NCI-H146 treated with DMSO at 0.1 percent for 48 hours (cell line): ENCODE results near the gene MKNK2.
"Not testable (repeated sequence)": the region's sequence is repeated elsewhere in the genome, so short reads cannot be mapped to it uniquely, and the experiment has no call there.

Experiments used
- DNase-seq: peaks from one replicate; lab custom pipeline; 2025; ENCODE audit not compliant: unreplicated experiment; lab: John Stamatoyannopoulos, UW

Gene MKNK2

DNA sequence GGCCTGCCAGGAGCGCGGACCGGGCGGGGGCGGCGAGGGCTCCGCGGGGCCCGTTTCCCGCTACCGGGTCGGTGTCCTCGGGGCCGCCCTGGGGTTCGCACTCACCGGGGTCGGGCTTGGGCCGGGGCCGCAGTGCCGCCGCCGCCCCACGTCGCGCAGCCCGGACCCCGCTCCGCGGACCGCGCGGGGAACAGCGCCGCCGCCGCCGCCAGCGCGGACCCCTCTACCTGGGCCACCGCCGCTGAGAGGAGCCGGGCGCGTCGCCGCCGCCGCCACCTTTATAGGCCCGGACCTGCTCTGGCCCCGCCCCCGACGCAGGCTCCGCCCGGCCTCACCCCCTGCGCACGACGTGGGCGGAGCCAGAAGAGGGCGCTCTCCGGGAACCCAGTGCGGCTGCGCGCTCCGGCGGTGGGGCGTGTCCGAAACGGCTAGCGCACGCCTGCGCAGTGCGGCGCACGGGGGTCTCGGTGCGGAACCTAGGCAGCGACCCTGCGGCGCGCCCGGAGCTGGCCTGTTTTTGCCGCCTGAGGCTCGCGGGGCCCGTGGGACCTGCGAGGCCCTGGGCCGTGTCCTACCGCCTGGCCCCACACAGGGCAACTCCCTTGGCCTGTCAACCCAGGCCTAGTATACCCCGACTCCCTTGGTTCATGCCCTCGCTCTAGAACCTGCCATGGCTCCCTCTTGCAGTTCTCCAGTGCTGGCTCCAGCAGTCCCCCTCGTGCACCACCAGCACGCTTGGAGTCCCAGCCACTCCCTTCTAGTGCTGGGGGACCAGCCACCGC is at the start of gene MKNK2:
MKNK2 (minus strand) TSS at position 254 of the 782 bp plus-strand sequence. CDS start 393 bp downstream, outside the sequence.
- DNase-seq, result peak; percentile 25

DNA sequence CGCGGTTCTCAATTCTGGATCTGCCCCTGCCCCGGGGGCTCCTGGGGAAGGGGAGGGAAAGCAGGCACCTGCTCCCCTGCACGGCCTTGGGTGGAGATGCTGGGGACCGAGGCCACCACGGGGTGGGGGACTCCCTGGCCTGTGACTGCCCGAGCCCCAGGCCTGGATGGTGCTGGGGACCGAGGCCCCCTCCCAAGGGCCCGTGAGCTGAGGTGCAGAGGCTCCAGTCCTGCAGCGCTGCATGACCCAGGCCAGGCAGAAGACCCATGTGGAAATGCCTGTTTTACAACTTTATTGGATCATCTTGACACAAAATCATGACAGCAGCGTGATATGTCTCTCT is 49.6 kb upstream of the MKNK2 start:
- no peak for DNase-seq

DNA sequence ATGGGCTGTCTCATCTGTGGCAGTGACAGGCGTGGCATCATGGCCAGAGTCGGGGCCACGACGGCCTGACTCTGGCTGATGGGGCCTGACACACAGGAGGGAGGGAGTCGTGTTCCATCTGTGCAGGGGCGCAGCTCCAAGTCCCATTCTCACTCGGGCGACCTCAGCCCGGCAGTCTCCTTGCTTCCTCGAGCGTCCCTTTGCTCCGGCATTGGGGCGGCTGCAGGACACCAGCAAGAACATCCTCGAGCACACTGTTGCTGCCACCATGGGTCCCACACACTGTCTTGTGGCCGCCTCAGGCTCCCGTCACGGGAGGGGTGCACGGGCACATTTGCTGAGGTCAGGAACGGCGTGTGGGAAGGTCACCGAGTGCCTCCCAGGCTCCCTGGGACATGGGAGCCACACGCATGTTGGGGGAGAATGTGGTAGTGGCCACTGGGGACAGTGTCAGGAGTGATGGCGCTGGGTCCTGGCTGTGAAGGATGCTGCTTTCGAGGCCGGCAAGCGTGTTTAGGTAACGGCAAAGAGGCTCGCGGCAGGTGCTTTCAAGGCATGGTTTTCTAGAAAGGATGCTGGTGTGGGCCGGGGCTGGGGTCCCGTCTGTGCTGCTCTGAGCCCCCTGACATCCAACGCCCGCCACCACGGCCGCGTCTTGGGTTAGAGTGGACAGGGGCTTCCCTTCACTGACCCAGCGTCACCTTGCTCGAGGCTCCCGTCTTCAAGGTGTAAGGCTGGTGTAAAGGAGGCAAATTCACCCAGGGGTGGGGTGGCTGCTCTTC is 49.1 kb upstream of the MKNK2 start:
- DNase-seq, result no peak

DNA sequence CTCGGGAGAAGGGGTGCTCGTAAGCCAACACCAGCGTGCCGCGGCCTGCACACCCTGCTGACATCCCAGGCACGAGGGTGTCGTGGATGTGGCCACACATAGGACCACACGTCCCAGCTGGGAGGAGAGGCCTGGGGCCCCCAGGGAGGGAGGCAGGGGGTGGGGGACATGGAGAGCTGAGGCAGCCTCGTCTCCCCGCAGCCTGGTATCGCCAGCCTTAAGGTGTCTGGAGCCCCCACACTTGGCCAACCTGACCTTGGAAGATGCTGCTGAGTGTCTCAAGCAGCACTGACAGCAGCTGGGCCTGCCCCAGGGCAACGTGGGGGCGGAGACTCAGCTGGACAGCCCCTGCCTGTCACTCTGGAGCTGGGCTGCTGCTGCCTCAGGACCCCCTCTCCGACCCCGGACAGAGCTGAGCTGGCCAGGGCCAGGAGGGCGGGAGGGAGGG is 48.0 kb upstream of the MKNK2 start:
- no peak for DNase-seq

DNA sequence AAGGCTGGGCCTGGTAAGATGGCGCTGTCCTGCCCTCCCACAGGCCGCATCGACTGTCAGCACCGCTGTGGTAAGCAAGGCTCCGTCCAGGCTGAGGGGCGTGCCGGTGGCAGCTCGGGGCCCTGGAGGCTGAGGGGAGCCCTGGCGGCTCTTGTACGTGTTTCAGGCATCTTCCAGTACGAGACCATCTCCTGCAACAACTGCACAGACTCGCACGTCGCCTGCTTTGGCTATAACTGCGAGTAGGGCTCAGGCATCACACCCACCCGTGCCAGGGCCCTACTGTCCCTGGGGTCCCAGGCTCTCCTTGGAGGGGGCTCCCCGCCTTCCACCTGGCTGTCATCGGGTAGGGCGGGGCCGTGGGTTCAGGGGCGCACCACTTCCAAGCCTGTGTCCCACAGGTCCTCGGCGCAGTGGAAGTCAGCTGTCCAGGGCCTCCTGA is 46.9 kb upstream of the MKNK2 start:
- DNase-seq, result no peak

DNA sequence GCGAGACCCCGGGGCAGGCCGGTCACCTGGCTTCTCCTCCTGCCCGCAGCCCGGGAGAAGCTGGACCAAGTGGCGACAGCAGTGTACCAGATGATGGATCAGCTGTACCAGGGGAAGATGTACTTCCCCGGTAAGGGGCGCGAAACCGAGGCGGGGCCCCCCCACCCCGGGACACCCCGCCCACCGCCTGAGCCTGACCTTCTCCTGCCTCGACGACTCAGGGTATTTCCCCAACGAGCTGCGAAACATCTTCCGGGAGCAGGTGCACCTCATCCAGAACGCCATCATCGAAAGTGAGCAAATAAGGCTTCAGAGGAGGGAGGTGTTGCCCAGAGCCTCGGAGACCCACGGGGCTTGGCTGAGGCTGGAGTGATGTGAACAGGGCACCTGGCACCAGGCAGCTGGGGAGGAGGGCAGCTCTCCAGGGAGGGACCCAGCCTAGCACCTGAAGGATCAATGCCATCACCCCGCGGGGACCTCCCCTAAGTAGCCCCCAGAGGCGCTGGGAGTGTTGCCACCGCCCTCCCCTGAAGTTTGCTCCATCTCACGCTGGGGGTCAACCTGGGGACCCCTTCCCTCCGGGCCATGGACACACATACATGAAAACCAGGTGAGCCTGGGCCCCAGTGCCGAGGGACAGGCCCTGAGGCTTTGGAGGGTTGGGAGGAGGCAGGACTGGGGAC is 46.3 kb upstream of the MKNK2 start:
- no peak for DNase-seq

DNA sequence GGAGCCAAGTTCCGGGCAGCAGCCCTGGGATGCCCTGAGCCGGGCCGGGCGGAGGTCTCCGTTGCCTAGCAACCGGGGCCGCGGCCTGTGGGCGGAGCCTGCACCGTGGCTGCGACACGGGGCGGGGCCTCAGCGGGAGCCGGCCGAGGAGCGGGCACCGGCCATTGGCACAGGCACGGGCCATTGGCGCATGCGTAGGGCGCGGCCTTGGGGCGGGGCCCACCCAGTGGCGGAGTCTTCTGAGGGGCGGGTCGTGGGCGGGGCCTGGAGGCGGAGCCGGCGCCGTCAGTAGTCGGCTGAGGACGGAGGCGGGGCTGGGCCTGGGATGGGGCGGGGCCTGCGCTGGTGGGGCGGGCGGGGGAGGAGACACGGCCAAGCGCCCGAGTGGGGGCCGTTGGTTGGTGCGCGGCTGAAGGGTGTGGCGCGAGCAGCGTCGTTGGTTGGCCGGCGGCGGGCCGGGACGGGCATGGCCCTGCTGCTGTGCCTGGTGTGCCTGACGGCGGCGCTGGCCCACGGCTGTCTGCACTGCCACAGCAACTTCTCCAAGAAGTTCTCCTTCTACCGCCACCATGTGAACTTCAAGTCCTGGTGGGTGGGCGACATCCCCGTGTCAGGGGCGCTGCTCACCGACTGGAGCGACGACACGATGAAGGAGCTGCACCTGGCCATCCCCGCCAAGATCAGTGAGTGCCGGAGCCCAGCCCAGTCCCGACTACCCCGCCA is 45.6 kb upstream of the MKNK2 start, which contains the start of gene IZUMO4:
IZUMO4 (plus strand) TSS at position 436 of the 723 bp plus-strand sequence; CDS start at position 467, 31 bp downstream.
- DNase-seq, result peak; percentile 66

DNA sequence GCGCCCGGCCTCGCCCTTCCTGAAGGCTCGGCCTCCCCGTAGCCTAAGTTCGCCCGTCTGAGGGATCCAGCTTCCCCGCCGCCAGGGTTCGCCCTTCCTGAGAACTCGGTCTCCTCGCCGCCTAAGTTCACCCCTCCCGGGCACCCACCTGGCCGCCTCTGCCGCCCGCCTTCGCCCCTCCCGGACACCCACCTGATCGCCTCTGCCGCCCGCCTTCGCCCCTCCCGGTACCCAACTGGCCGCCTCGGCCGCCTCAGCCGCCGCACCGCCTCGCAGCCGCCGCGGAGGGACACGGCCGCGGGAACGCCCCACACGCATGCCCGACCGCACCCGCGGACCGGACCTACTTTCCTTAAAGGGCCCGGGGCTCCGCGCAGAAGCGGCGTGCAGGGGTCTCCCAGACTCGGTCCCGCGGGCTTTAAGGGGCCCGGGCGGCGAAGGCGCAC is 45.0 kb upstream of the MKNK2 start, which contains the start of gene MOB3A:
MOB3A (minus strand) TSS at position 293 of the 446 bp plus-strand sequence. CDS start 17,766 bp downstream, outside the sequence.
- DNase-seq, result peak; percentile 66

DNA sequence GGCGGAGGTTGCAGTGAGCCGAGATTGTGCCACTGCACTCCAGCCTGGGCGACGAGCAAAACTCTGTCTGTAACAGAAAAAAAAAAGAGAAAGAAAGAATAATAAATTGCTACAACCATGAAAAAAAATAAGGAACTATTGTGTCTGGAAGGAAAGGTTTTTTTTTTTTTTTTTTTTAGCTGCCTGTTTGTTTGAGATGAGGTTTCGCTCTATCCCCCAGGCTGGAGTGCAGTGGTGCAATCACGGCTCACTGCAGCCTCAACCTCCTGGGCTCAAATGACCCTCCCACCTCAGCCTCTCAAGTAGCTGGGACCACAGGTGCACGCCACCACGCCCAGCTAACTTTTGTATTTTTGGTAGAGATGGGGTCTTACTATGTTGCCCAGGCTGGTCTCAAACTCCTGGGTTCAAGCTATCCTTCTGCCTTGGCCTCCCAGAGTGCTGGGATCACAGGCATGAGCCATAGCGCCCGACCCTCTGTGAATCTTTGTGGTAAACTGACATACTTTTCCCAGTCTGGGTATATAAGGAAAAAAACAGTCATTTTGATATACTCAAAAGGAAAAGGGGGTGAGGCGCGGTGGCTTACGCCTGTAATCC is 41.0 kb upstream of the MKNK2 start:
- not testable (repeated sequence) for DNase-seq

DNA sequence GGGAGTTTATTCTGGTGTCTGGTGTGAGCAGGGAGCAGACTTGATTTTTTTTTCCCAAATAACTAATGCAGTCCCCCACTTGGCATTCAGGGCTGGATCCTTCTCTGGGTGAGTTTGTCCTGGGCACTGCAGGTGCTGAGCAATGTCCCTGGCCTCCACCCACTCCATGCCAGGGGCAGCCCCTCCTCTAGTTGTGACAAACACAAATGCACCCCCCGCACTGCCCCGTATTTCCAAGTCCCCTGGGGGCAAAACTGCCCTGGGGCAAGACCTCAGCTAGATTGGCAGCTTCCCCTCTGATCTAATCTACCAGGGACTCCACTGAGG is 38.6 kb upstream of the MKNK2 start:
- DNase-seq, result no peak

DNA sequence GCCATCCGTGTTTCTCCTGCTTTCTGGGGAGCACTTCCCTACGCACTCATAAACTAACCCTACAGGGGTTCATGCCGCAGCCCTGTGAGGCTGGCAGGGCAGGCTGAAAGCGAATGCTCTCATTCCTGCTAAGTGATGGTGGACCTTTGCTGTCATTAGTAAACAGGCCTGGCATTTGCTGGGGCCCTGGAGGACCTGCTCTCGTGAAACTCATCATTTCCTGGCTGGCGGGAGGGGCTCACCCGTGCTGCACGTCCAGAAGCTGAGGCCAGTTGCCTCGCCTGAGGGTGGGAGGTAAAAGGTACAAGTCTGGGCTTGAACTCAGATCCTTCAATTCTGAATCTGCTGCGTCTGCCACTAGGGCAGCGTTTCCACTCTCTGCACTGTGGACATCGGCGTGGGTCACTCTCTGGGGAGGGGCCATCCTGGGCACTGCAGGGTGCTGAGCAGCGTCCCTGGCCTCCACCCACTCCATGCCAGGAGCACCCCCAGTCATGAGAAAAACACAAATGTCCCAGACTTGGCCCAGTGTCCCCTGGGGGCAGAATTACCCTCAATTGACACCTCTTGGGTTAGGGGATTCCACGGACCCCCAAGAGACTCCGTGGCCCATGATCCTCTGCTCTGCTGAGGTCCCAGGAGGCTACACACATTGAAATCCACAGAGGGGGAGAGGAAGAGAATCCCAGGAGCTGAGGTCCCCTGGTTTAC is 38.1 kb upstream of the MKNK2 start:
- no peak for DNase-seq

DNA sequence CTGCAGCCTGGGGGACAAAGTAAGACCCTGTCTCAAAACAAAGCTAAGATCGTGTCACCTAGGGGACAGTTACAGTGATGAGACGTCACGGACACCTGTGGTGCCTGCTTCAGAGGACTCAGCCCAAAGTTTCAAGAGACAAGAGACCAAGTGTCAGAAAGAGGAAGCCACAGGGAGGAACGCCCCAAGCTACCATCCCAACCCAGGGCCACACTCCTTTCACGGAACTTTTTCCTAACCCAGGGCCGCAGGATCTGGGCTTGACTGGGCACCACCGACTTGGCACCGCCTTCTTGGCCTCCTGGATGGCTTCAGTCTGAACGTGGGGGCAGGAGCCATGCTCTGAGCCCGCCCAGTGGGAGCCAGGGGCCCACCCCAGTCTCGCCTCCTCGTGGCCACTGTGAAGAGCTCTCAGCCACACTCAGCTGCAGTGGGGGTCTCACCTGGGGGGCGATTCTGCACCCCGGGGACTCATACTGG is 36.6 kb upstream of the MKNK2 start:
- DNase-seq, result no peak

DNA sequence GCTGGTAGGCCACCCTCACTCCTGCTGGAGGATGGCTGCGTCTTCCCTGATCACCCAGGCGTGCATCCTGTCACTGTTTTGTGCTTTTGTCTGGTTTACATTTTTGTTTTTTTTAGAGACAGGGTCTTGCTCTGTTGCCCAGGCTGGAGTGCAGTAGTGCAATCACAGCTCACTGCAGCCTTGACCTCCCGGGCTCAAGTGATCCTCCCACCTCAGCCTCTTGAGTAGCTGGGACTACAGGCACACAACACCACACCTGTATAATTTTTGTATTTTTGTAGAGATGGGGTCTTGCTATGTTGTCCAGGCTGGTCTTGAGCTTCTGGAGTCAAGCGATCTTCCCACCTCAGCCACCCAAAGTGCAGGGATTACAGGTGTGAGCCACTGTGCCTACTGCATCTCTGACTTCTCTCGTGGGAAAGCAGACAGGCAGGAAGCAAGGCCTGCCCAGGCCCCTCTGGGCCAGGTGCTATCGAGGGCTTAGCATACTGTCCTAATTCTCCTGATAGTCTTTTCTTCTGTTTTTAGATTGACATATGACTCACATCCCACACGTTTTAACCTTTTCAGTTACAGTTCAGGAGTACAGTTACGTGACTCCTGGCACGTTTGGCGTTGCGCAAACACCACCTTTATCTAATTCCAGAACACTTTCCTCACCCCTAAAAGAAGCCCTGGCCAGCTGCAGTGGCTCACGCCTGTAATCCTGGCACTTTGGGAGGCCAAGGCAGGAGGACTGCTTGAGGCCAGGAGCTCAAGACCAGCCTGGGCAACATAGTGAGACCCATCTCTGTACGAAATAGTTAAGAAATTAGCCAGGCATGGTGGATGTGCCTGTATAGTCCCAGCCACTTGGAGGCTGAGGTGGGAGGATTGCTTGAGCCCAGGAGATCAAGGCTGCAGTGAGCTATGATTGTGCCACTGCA is 35.9 kb upstream of the MKNK2 start:
- DNase-seq, result not testable (repeated sequence)

DNA sequence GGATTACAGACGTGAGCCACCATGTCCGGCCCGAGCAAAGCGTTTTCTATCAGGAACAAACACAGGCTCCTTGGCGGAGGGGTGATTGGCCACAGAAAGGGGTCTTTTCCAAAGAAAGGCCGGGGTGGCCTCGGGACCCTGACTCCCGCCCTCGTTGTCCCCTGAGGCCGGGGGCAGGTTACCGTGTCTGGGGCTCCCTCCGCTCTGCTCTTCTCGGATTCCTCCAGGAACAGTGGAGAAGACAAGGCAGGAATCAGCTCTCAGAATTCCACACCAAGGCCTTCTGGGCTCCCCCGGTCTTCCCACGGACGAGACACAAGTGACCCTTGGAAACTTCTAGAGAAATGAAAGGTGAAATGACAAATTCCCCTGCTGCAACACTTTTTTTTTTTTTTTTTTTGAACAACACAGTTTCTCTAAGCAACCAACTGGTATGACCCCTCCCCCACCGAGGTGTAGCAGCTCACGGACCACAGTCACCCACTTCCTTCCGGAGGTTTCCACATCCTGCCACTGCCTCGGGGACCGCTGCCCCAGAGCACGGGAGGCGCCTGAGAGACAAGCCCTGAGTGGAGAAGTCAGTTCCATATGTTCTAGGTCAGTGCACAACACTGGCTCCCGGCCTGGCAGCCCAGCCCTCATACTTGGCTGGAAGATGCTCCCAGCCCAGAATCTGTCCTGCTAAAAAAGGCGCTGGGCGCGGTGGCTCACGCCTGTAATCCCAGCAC is 34.1 kb upstream of the MKNK2 start:
- no peak for DNase-seq

DNA sequence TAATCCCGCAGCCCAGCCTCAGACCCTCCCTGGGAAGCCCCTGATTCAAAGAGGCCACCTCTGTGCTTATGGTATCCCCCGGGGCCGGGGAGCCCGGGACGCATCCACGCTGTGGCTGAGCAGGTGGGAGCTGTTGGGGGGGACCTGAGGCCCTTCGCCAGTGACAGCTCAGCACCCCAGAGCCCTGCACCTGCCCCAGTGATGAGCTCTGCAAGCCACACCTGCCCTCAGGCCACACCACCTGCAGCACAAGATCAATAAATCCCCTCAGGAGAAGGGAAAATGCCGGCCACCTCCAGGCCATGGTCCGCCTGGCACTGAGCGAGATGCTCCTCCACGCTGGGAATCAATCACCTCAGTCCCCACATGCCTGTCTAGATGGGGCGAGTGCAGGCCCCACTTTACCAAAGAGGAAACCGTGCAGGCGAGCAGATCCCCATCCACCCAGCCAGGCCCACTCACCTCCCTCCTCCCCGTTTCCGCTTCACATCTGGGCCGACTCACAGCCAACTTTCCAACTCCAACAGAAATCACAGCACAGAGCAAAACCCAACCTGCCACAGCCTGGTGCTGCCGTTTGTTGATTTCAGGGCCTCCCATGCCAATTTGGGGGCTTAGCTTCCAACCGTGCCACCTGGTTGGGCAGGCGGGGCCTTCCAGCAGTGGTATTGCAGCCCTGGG is 32.3 kb upstream of the MKNK2 start:
- peak; percentile 78 for DNase-seq

DNA sequence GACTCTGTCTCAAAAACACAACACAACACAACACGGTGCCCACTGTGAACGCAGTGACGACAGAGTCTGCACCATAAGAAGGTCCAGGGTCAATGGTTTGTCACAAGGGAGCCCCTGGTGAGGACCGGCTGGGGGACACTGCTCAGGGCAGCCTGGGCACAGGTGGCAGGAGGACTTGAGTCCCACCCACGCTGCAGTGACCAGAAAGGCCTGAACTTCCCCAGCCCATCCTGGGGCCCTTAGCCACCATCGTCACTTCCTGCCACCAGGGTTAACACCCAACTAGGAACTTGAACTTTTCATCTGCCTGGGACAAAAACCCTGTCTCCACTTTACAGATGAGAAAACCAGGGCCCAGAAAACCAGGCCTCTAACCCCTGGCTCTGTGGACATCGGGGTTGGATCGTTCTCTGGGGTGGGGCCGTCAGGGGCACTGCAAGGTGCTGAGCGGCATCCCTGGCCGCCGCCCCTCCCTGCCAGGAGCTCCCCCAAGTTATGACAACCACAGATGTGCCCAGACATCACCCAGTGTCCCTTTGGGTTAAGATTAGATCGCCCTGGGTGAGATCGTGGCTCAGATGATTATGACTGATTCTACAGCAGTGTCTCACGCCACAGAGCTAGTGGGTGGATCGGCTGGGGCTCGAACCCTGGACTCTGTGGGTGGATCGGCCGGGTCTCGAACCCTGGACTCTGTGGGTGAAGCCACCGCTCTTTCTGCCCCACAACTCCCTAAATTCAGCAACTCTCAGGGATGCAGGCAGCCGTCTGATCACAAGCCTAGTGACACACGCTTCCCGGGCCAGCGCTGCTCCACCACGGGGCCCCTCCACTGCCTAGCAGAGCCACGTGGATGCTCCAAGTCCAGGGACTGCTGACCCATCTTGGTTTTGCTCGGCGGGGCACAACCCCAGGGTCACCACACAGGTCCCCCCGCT is 31.1 kb upstream of the MKNK2 start:
- DNase-seq, result no peak
